ENCODE data around the gene NOXO1.
"Not testable (repeated sequence)": the region's sequence is repeated elsewhere in the genome, so short reads cannot be mapped to it uniquely, and the experiment has no call there.

The NOXO1 gene

DNA sequence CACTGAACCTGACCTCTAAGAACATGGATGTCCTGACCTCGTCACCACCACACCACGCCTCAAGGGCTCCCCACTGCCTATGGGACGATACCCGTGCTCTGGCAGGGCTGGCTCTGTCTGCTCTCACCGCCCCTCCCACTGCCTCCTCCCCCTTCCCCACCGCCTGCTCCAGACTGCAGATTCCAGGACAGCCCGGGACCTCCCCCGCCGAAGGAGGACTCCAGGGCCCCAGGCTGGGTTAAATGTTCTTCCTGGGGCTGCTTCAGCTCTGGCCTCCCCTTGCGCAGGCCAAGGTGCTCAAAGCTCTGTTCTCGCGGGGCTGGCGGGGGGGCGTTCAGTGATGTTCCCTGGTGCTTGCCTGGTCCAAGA lies 41.4 kb upstream of the NOXO1 start:
- Histone ChIP-seq H3K9ac (ENCODE audit: low read length) (no peak overlapping the region), H3K27me3 (ENCODE audit: control insufficient read depth, insufficient read depth, low read length) (peaks cover 22% of the 10 kb centered on the region), H3K4me3 (ENCODE audit: low read length) (peak overlapping the region; percentile 23), H3K27ac (ENCODE audit: low read depth, low read length) (no peak overlapping the region), H3K4me1 (ENCODE audit: control insufficient read depth, insufficient read depth, low read length) (peaks cover 9% of the 10 kb centered on the region), H3K36me3 (ENCODE audit: control insufficient read depth, insufficient read depth, low read length) (no peaks in the 10 kb centered on the region)

DNA sequence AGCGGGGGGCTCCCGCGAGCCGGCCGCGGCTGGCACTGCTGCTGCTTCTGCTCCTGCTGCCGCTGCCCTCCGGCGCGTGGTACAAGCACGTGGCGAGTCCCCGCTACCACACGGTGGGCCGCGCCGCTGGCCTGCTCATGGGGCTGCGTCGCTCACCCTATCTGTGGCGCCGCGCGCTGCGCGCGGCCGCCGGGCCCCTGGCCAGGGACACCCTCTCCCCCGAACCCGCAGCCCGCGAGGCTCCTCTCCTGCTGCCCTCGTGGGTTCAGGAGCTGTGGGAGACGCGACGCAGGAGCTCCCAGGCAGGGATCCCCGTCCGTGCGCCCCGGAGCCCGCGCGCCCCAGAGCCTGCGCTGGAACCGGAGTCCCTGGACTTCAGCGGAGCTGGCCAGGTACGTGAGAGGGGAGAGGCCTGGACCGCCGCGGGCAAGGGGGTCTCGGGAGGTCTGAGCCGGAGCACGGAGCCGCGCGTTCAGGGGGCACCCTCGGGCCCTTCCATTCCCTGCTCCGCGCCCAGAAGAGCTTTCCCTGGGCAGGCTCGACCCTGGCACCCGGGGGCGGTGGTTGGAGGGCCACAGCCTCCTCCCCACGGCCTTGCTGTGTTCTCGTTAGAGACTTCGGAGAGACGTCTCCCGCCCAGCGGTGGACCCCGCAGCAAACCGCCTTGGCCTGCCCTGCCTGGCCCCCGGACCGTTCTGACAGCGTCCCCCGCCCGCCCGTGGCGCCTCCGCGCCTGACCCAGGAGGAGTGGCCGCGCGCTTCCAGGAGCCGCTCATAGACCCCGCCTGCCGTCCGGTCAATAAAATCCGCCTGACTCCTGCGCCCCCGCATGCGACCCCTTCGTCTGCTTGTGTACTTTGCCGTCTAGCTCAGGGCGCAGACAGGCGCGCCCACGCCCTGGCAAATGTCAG lies 38.9 kb upstream of the NOXO1 start:
- Histone ChIP-seq H3K36me3 (ENCODE audit: control insufficient read depth, insufficient read depth, low read length) (no peaks in the 10 kb centered on the region), H3K27ac (ENCODE audit: low read depth, low read length) (no peak overlapping the region), H3K4me3 (ENCODE audit: low read length) (no peak overlapping the region), H3K9ac (ENCODE audit: low read length) (no peak overlapping the region), H3K27me3 (ENCODE audit: control insufficient read depth, insufficient read depth, low read length) (peaks cover 22% of the 10 kb centered on the region), H3K4me1 (ENCODE audit: control insufficient read depth, insufficient read depth, low read length) (peaks cover 6% of the 10 kb centered on the region)

DNA sequence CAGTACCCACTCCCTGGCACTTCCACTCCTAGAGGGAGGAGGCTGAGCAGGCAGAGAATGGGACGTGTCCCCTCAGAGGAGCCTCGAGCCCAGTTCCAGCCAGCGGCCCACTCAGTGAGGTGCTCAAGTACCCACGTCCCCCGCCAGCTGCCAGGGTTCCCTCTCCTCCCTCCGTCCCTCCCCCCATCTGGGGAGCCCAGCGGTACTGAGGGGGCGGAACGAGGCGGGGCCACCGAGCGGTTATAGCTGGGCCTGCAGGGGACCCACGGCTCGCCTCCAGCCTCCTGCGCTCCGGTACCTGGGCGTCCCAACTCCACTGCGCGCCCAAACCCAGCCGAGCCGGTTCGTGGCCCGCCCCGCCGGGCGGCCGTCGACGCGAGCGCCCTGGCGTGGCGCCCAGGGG lies 38.2 kb upstream of the NOXO1 start, which contains the start of gene NPW:
Gene NPW, plus strand, starts transcription at position 268 of the 403 bp plus-strand sequence.
- H3K27ac ChIP-seq (ENCODE audit: low read depth, low read length), result no peak within 1 kb of the TSS
- H3K4me1 ChIP-seq (ENCODE audit: control insufficient read depth, insufficient read depth, low read length), result peaks cover 6% of the 10 kb centered on the region
- peaks cover 22% of the 10 kb centered on the region for H3K27me3 ChIP-seq (ENCODE audit: control insufficient read depth, insufficient read depth, low read length)
- H3K9ac ChIP-seq (ENCODE audit: low read length), result no peak within 1 kb of the TSS
- no peaks in the 10 kb centered on the region for H3K36me3 ChIP-seq (ENCODE audit: control insufficient read depth, insufficient read depth, low read length)
- H3K4me3 ChIP-seq (ENCODE audit: low read length), result no peak within 1 kb of the TSS

GRCh38 chr16:2016407-2016922 lies 35.2 kb upstream of the NOXO1 start:
- Histone ChIP-seq H3K27me3 (ENCODE audit: control insufficient read depth, insufficient read depth, low read length) (peaks cover 19% of the 10 kb centered on the region), H3K4me3 (ENCODE audit: low read length) (no peak overlapping the region), H3K4me1 (ENCODE audit: control insufficient read depth, insufficient read depth, low read length) (no peaks in the 10 kb centered on the region), H3K36me3 (ENCODE audit: control insufficient read depth, insufficient read depth, low read length) (no peaks in the 10 kb centered on the region), H3K27ac (ENCODE audit: low read depth, low read length) (no peak overlapping the region), H3K9ac (ENCODE audit: low read length) (no peak overlapping the region)

DNA sequence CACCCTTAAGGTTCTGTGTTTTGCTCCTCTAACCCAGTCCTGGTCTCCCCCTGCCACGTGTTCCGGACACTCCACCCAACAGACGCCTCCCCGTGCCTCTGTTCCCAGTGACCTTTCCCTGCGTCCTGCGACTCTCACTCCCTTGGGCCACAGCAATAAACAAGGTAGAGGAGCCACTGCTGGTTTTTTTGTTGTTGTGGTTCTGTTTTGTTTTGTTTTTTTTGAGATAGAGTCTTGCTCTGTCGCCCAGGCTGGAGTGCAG lies 34.6 kb upstream of the NOXO1 start:
- H3K4me1 ChIP-seq (ENCODE audit: control insufficient read depth, insufficient read depth, low read length), result no peaks in the 10 kb centered on the region
- H3K36me3 ChIP-seq (ENCODE audit: control insufficient read depth, insufficient read depth, low read length), result no peaks in the 10 kb centered on the region
- H3K27ac ChIP-seq (ENCODE audit: low read depth, low read length), result no peak overlapping the region
- peaks cover 19% of the 10 kb centered on the region for H3K27me3 ChIP-seq (ENCODE audit: control insufficient read depth, insufficient read depth, low read length)
- H3K4me3 ChIP-seq (ENCODE audit: low read length), result no peak overlapping the region
- peak overlapping the region; percentile 16 for H3K9ac ChIP-seq (ENCODE audit: low read length)

DNA sequence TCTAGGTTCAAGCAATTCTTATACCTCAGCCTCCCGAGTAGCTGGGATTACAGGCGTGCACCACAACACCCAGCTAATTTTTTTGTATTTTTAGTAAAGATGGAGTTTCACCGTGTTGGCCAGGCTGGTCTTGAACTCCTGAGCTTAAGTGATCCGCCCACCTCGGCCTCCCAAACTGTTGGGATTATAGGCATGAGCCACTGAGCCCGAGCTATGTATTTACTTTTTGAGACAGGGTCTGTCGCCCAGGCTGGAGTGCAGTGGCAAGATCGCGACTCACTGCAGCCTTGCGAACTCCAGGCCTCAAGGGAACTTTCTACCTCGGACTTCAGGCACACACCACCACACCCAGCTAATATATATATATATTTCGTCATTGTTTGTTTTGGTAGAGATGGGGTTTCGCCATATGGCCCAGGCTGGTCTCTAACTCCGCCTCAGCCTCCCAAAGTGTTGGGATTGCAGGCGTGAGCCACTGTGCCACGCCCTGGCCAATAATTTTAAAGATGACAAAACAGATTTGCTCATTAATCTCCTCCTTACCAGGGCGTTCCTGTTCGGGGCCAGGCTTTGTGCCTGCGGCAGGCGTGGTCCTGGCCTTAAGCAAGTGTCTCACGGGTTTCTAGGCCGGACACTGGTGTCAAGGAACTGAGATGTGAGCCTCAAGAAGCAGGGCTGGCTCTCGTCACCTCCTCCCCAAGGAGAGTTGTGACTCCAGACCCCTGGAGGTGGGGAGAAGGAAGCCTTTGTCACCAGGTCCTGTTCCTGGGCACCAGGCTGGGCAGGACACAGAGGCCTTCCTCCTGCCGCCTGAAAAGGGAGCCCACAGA lies 34.1 kb upstream of the NOXO1 start:
- Histone ChIP-seq H3K36me3 (ENCODE audit: control insufficient read depth, insufficient read depth, low read length) (no peaks in the 10 kb centered on the region), H3K4me3 (ENCODE audit: low read length) (no peak overlapping the region), H3K9ac (ENCODE audit: low read length) (peak overlapping the region; percentile 16), H3K27me3 (ENCODE audit: control insufficient read depth, insufficient read depth, low read length) (peaks cover 14% of the 10 kb centered on the region), H3K4me1 (ENCODE audit: control insufficient read depth, insufficient read depth, low read length) (peaks cover 3% of the 10 kb centered on the region), H3K27ac (ENCODE audit: low read depth, low read length) (no peak overlapping the region)

DNA sequence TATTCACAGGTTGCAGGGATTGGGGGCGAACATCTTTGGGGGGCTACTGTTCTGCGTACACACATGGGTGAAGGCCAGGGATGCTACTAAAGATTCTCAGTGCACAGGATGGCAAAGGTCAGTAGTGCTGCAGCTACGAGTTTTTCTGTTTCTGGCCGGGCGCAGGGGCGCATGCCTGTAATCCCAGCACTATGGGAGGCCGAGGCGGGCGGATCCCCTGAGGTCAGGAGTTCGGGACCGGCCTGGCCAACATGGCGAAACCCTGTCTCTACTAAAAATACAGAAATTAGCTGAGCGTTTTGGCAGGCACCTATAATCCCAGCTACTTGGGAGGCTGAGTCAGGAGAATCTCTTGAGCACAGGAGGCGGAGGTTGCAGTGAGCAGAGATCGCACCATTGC lies 32.3 kb upstream of the NOXO1 start:
- no peak overlapping the region for H3K4me3 ChIP-seq (ENCODE audit: low read length)
- no peak overlapping the region for H3K27ac ChIP-seq (ENCODE audit: low read depth, low read length)
- no peaks in the 10 kb centered on the region for H3K36me3 ChIP-seq (ENCODE audit: control insufficient read depth, insufficient read depth, low read length)
- no peak overlapping the region for H3K9ac ChIP-seq (ENCODE audit: low read length)
- peaks cover 12% of the 10 kb centered on the region for H3K4me1 ChIP-seq (ENCODE audit: control insufficient read depth, insufficient read depth, low read length)
- no peaks in the 10 kb centered on the region for H3K27me3 ChIP-seq (ENCODE audit: control insufficient read depth, insufficient read depth, low read length)

GRCh38 chr16:2011726-2012125 lies 30.5 kb upstream of the NOXO1 start:
- not testable (repeated sequence) for H3K4me3 ChIP-seq (ENCODE audit: low read length); H3K27me3 ChIP-seq (ENCODE audit: control insufficient read depth, insufficient read depth, low read length); H3K27ac ChIP-seq (ENCODE audit: low read depth, low read length); H3K36me3 ChIP-seq (ENCODE audit: control insufficient read depth, insufficient read depth, low read length); H3K9ac ChIP-seq (ENCODE audit: low read length)
- H3K4me1 ChIP-seq (ENCODE audit: control insufficient read depth, insufficient read depth, low read length), result peaks cover 23% of the 10 kb centered on the region

- Histone ChIP-seq H3K9ac (ENCODE audit: low read length) (peak within 1 kb of the TSS; percentile 75), H3K27me3 (ENCODE audit: control insufficient read depth, insufficient read depth, low read length) (no peaks in the 10 kb centered on the region), H3K4me1 (ENCODE audit: control insufficient read depth, insufficient read depth, low read length) (peaks cover 24% of the 10 kb centered on the region), H3K27ac (ENCODE audit: low read depth, low read length) (peak within 1 kb of the TSS; percentile 91), H3K36me3 (ENCODE audit: control insufficient read depth, insufficient read depth, low read length) (peaks cover 2% of the 10 kb centered on the region), H3K4me3 (ENCODE audit: low read length) (peak within 1 kb of the TSS; percentile 84)
Measured at GRCh38 chr16:2009791-2010510, 28.7 kb upstream of the NOXO1 start, which contains the start of gene ZNF598. TSS of gene ZNF598 (minus strand) at chr16:2009821.

- Histone ChIP-seq H3K27ac (ENCODE audit: low read depth, low read length) (peak overlapping the region; percentile 70), H3K9ac (ENCODE audit: low read length) (peak overlapping the region; percentile 75), H3K36me3 (ENCODE audit: control insufficient read depth, insufficient read depth, low read length) (peaks cover 2% of the 10 kb centered on the region), H3K4me3 (ENCODE audit: low read length) (peak overlapping the region; percentile 81), H3K4me1 (ENCODE audit: control insufficient read depth, insufficient read depth, low read length) (peaks cover 28% of the 10 kb centered on the region), H3K27me3 (ENCODE audit: control insufficient read depth, insufficient read depth, low read length) (no peaks in the 10 kb centered on the region)
Measured at GRCh38 chr16:2009164-2009711, 28.0 kb upstream of the NOXO1 start.

DNA sequence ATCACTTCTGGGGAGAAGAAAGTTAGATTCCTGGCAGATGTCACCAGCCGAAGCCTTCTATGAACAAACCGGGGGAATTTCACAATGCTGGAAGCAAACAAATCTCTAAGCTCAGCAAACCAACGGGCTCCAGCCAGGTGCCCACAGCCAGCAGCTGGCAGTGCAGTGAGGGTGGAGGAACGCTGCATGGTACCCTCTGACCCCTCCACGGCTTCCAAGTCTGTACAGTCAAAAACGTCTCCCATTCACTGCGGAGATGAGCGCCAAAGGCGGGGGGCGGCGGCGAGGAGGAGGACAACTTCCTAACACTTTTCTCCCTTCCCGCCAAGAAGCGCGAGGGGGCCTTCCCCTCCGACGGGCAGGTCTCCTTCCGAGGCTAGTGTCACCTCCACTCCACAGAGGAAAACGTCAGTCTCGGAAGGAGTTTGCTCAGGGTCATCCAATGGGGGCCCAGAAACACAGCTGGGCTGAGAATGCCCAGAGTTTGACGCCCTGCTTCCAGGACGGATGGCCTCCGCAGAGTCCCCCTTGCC lies 27.4 kb upstream of the NOXO1 start:
- peaks cover 2% of the 10 kb centered on the region for H3K36me3 ChIP-seq (ENCODE audit: control insufficient read depth, insufficient read depth, low read length)
- peak overlapping the region; percentile 70 for H3K27ac ChIP-seq (ENCODE audit: low read depth, low read length)
- H3K4me1 ChIP-seq (ENCODE audit: control insufficient read depth, insufficient read depth, low read length), result peaks cover 32% of the 10 kb centered on the region
- peak overlapping the region; percentile 81 for H3K4me3 ChIP-seq (ENCODE audit: low read length)
- H3K27me3 ChIP-seq (ENCODE audit: control insufficient read depth, insufficient read depth, low read length), result no peaks in the 10 kb centered on the region
- H3K9ac ChIP-seq (ENCODE audit: low read length), result peak overlapping the region; percentile 75

Measured in rectal smooth muscle tissue (tissue), 1 donor.